GM12891 (cell line): ENCODE measurements around the gene GALR3.

Experiments
- PAX5 ChIP-seq: IDR thresholded peaks from 2 replicates; pipeline ENCODE4 v1.6.1; 2011; ENCODE audit warnings: low read length, moderate library complexity, mild to moderate bottlenecking; ENCODE audit not compliant: insufficient read depth, severe bottlenecking
- POLR2A ChIP-seq: IDR thresholded peaks from 2 replicates; pipeline ENCODE4 v1.6.1; 2011; ENCODE audit warnings: low read depth, low read length, control low read depth
- POLR2AphosphoS5 ChIP-seq: IDR thresholded peaks from 2 replicates; pipeline ENCODE4 v1.6.1; 2011; ENCODE audit warnings: low read depth, low read length, control low read depth
- POU2F2 ChIP-seq: IDR thresholded peaks from 2 replicates; pipeline ENCODE4 v1.6.1; 2011; ENCODE audit warnings: low read depth, mild to moderate bottlenecking, control low read depth, low read length, moderate library complexity
- SPI1 ChIP-seq: IDR thresholded peaks from 2 replicates; pipeline ENCODE4 v1.6.1; 2011; ENCODE audit warnings: low read depth, low read length, control low read depth
- TAF1 ChIP-seq: IDR thresholded peaks from 2 replicates; pipeline ENCODE4 v1.6.1; 2011; ENCODE audit warnings: low read depth, low read length, control low read depth

DNA sequence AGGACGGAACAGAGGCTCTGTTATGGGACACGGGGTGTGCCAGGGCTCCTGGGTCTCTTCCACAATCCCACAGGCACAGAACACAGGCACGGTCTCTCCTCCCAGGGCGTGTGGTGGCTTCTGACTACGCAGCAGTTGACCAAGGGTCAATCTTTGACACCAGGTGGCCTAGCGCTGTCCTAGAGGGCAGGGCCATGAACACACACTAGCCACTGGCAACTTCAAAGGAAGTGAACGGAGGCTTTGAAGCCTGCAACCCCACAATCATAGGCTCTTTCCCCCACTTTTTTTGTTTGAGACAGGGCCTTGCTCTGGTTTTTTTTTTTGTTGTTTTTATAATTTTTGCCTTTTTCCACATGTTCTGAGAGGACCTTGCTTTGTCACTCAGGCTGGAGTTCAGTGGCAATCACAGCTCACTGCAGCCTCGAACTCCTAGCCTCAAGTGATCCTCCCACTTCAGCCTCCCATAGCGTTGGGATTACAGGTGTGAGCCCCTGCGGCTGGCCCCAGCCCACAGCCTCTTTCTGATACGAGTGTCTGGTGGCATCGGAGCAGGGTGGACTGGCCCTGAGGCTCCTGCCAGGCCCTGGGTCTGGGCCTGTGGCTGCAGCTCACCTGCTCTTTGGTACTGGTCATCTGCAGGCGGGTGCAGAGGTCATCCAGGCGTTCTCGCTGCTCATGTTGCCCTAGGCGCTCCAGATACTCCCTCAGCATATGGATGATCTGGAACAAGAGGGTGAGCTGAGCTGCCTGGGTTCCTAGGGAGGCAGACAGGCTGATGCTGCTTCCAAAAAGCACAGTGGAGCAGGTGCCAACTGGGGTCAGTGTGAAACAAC lies 9.1 kb downstream of the GALR3 start:
- no peak for TF ChIP-seq POLR2AphosphoS5
- no peak for TF ChIP-seq POLR2A
- no peak for TF ChIP-seq PAX5
- no peak for TF ChIP-seq TAF1
- TF ChIP-seq SPI1, result no peak
- TF ChIP-seq POU2F2, result no peak
